K562 (cell line): ENCODE results near the gene BCAS1. TPM values are rescaled to one million over a fixed set of nuclear protein-coding genes. Genes with fewer than 3 reads are reported as not detected.
A peak's percentile ranks its signal among the peaks of the same experiment; 100 is the strongest.

Experiments used
- ATAC-seq: fragments of 200-7000 bp; cut with Tn5 transposase; 3 replicates; pipeline ENCODE4 v1.9.1; 2020; ENCODE audit warnings: moderate library complexity
- BruUV-seq: library from RNA; stranded (reverse); fragments of 400-500 nt; replicated peaks from 2 replicates; lab custom pipeline; 2021; lab: Mats Ljungman, UMichigan
- CTCF ChIA-PET: fragments of 300-600 bp; formaldehyde crosslinking; extraction: SDS; loops from one replicate; lab custom pipeline; 2021; ENCODE audit warnings: low intra/inter-chr PET ratio; lab: Yijun Ruan, JAX
- POLR2A ChIA-PET: fragments of 300-600, 350-650 bp; sonication (Branson Sonifier 250); formaldehyde crosslinking; extraction: SDS; loops from one replicate; lab custom pipeline; 2021; ENCODE audit warnings: antibody characterized with exemption, inconsistent platforms; lab: Yijun Ruan, JAX
- DNase-seq, 4 experiments: peaks; one replicate each; pipeline versions ENCODE4 v3.0.0 to v3.0.0-alpha.2; 2011 to 2018; ENCODE audit warnings: low spot score in 3 of 4, mixed read lengths in 3 of 4; ENCODE audit errors: extremely low read depth in 1 of 4
- FAIRE-seq: peaks from 2 replicates; lab custom pipeline; 2011; peaks lifted over from hg19 to GRCh38; lab: Jason Lieb, UNC
- H2AFZ ChIP-seq: 2 replicates; pipeline ENCODE4 v1.6.0; 2011; ENCODE audit warnings: low read depth, low read length, control low read depth, inconsistent platforms
- H3K27ac ChIP-seq: fragments of 200-600 bp; 3 replicates; pipeline ENCODE4 v1.8.0; 2011; ENCODE audit warnings: low read depth, mild to moderate bottlenecking, control low read depth, inconsistent platforms, low read length, moderate library complexity, mixed read lengths; ENCODE audit errors: extremely low read depth
- H3K27me3 ChIP-seq, 2 experiments: fragments of 300-600 bp in 1 of 2; 2 replicates in 1 of 2; 3 replicates in 1 of 2; pipeline versions ENCODE4 v1.6.0 to v1.8.0; 2011; ENCODE audit warnings: inconsistent platforms in 2 of 2, low read length in 2 of 2, mild to moderate bottlenecking in 1 of 2, mixed read lengths in 1 of 2, moderate library complexity in 1 of 2; ENCODE audit not compliant: control insufficient read depth in 2 of 2, insufficient read depth in 2 of 2
- H3K36me3 ChIP-seq: fragments of 300-600 bp; 3 replicates; pipeline ENCODE4 v1.8.0; 2011; ENCODE audit warnings: mild to moderate bottlenecking, low read length, inconsistent platforms; ENCODE audit not compliant: control insufficient read depth, insufficient read depth
- H3K4me1 ChIP-seq, 2 experiments: fragments of 200-600 bp in 1 of 2; replicated peaks in 1 of 2; 2 replicates in 1 of 2; 3 replicates in 1 of 2; pipeline versions ENCODE4 v1.5.1 to v1.8.0; 2011; ENCODE audit warnings: inconsistent platforms in 2 of 2, low read length in 2 of 2, mild to moderate bottlenecking in 1 of 2, mixed read lengths in 1 of 2, moderate library complexity in 1 of 2; ENCODE audit not compliant: control insufficient read depth in 2 of 2, insufficient read depth in 2 of 2
- H3K4me2 ChIP-seq: 2 replicates; pipeline ENCODE4 v1.6.1; 2011; ENCODE audit warnings: low read length, control low read depth, inconsistent platforms, mixed read lengths; ENCODE audit not compliant: insufficient read depth
- H3K4me3 ChIP-seq: fragments of 200-600 bp; sonication (generic), shearing (Covaris generic); 2 replicates; pipeline ENCODE4 v1.5.1; 2016; ENCODE audit warnings: control low read depth, inconsistent platforms
- H3K79me2 ChIP-seq: fragments of 200-600 bp; 3 replicates; pipeline ENCODE4 v1.8.0; 2011; ENCODE audit warnings: low read length, inconsistent platforms; ENCODE audit not compliant: control insufficient read depth, insufficient read depth
- H3K9ac ChIP-seq, 2 experiments: 2 replicates each; pipeline versions ENCODE4 v1.6.0 to v1.6.1; 2011; ENCODE audit warnings: low read depth in 2 of 2, low read length in 2 of 2, control low read depth in 1 of 2, inconsistent platforms in 1 of 2, mild to moderate bottlenecking in 1 of 2, mixed read lengths in 1 of 2; ENCODE audit not compliant: insufficient read depth in 1 of 2
- H3K9me1 ChIP-seq: one replicate; pipeline ENCODE4 v1.6.0; 2011; ENCODE audit warnings: inconsistent platforms, mild to moderate bottlenecking, low read length, moderate library complexity; ENCODE audit not compliant: control insufficient read depth, insufficient read depth
- H3K9me3 ChIP-seq: replicated peaks from 2 replicates; pipeline ENCODE4 v1.5.1; 2011; ENCODE audit warnings: low read depth, low read length, inconsistent platforms; ENCODE audit not compliant: control insufficient read depth, insufficient read depth
- H4K20me1 ChIP-seq: replicated peaks from 2 replicates; pipeline ENCODE4 v1.6.1; 2011; ENCODE audit warnings: low read length, inconsistent platforms, mixed read lengths; ENCODE audit not compliant: control insufficient read depth, insufficient read depth
- BDP1 ChIP-seq: IDR thresholded peaks from 3 replicates; pipeline ENCODE4 v1.6.1; 2011; ENCODE audit not compliant: insufficient read length, insufficient read depth
- ELF1 ChIP-seq: fragments of 200-800 bp; sonication (Bioruptor generic); IDR thresholded peaks from 2 replicates; pipeline ENCODE4 v1.6.1; 2016; ENCODE audit warnings: missing genetic modification characterization, missing compliant biosample characterization
- ETS2 ChIP-seq: IDR thresholded peaks from 2 replicates; pipeline ENCODE4 v1.6.1; 2016; ENCODE audit warnings: borderline replicate concordance, missing genetic modification characterization, mild to moderate bottlenecking, moderate library complexity, missing compliant biosample characterization; ENCODE audit not compliant: poor library complexity, severe bottlenecking
- FOXK1 ChIP-seq: sonication (generic); formaldehyde crosslinking; IDR thresholded peaks from 2 replicates; pipeline ENCODE4 v1.8.0; 2022; ENCODE audit warnings: missing genetic modification reagents, mild to moderate bottlenecking, borderline replicate concordance
- HDAC1 ChIP-seq, 2 experiments: fragments of 450-650 bp; IDR thresholded peaks; 2 replicates each; pipeline ENCODE4 v1.6.1; 2016 to 2017; ENCODE audit warnings: inconsistent platforms in 1 of 2, mild to moderate bottlenecking in 1 of 2, moderate library complexity in 1 of 2
- JUNB ChIP-seq: fragments of 450-650 bp; formaldehyde crosslinking; conservative IDR thresholded peaks from 2 replicates; pipeline ENCODE4 v1.4.0; 2020; ENCODE audit warnings: mild to moderate bottlenecking
- LEF1 ChIP-seq: fragments of 450-650 bp; IDR thresholded peaks from 2 replicates; pipeline ENCODE4 v1.6.1; 2016; ENCODE audit warnings: mild to moderate bottlenecking
- NR4A1 ChIP-seq, 2 experiments: fragments of 250-450 bp in 1 of 2; fragments of 450-650 bp in 1 of 2; sonication (Bioruptor Pico) in 1 of 2; IDR thresholded peaks; 2 replicates each; pipeline versions ENCODE4 v1.4.0 to v1.6.1; 2016 to 2020; ENCODE audit warnings: mild to moderate bottlenecking in 2 of 2, missing compliant biosample characterization in 1 of 2, missing genetic modification characterization in 1 of 2, moderate library complexity in 1 of 2
- RAD21 ChIP-seq, 2 experiments: fragments of 250-450 bp in 1 of 2; fragments of 450-650 bp in 1 of 2; sonication (Bioruptor Pico) in 1 of 2; formaldehyde crosslinking in 1 of 2; IDR thresholded peaks in 1 of 2; conservative IDR thresholded peaks in 1 of 2; 2 replicates each; pipeline versions ENCODE4 v1.4.0 to v1.8.0; 2020 to 2022; ENCODE audit warnings: mild to moderate bottlenecking in 2 of 2, moderate library complexity in 1 of 2
- RFX1 ChIP-seq: fragments of 450-650 bp; IDR thresholded peaks from 2 replicates; pipeline ENCODE4 v1.6.1; 2016; ENCODE audit warnings: mild to moderate bottlenecking, moderate library complexity
- SPI1 ChIP-seq: IDR thresholded peaks from 2 replicates; pipeline ENCODE4 v1.6.1; 2011; ENCODE audit warnings: low read depth, low read length, control low read depth, borderline replicate concordance
- ZNF445 ChIP-seq: fragments of 250-450 bp; sonication (Bioruptor Pico); IDR thresholded peaks from 2 replicates; pipeline ENCODE4 v1.4.0; 2020; ENCODE audit warnings: low read depth, mild to moderate bottlenecking, moderate library complexity
- WGBS: fragments of 100-300 bp; shearing (Covaris generic); methylation state at CpG from one replicate; pipeline ENCODE4 v1.1.6; 2016; ENCODE audit warnings: low coverage, mixed read lengths; ENCODE audit not compliant: insufficient coverage; ENCODE audit errors: missing lambda C conversion rate; 5-methylcytosine and 5-hydroxymethylcytosine counted together
- in situ Hi-C: fragments of 300-500 bp; cut with MboI; formaldehyde crosslinking; loops from 4 replicates; pipeline ENCODE4 v1.15.0; 2018; ENCODE audit warnings: inconsistent platforms, mixed read lengths
- intact Hi-C: fragments of 100-400 bp; cut with micrococcal nuclease; formaldehyde crosslinking; loops from 2 replicates; pipeline ENCODE4 v1.14.2; 2022
- polyA plus RNA-seq, 8 experiments: library from polyadenylated mRNA; depleted of rRNA in 4 of 8; stranded (reverse) in 5 of 8; unstranded in 3 of 8; fragments of >200 nt; fragmentation: Nextera tagmentation in 2 of 8; fragmentation: Illumina TruSeq in 1 of 8; extraction: Ambion mirVana in 2 of 8; extraction: Trizol in 1 of 8; gene quantifications; 2 replicates each; pipeline versions ENCODE4 v1.2.1 to v1.2.3, GENCODE V29; 2011 to 2014; ENCODE audit warnings: inconsistent platforms in 1 of 8, missing spikeins in 1 of 8
- total RNA-seq, 7 experiments: library from RNA; depleted of rRNA in 6 of 7; stranded (reverse); fragments of >200 nt in 6 of 7; fragmentation: Illumina TruSeq in 2 of 7; extraction: Trizol in 2 of 7; gene quantifications; 2 replicates each; pipeline versions ENCODE4 v1.2.1 to v1.2.3, GENCODE V29; 2011 to 2021; ENCODE audit warnings: low replicate concordance in 1 of 7
- TF ChIP-seq, protein P1 (sequence below): fragments of 450-650 bp; formaldehyde crosslinking; IDR thresholded peaks from 2 replicates; pipeline ENCODE4 v1.4.0; 2020; ENCODE audit warnings: mild to moderate bottlenecking, moderate library complexity
- TF ChIP-seq, protein P2 (sequence below), 3 experiments: fragments of 200-800 bp in 1 of 3; fragments of 250-450 bp in 1 of 3; fragments of 450-650 bp in 1 of 3; sonication (Bioruptor Pico) in 1 of 3; sonication (Bioruptor generic) in 1 of 3; formaldehyde crosslinking in 1 of 3; IDR thresholded peaks; 2 replicates each; pipeline versions ENCODE4 v1.6.1 to v1.8.0; 2016 to 2022; ENCODE audit warnings: mild to moderate bottlenecking in 2 of 3, missing genetic modification characterization in 2 of 3, missing compliant biosample characterization in 1 of 3, moderate library complexity in 1 of 3

Gene BCAS1
- total and polyA plus RNA-seq, 9 of the 15 experiments (the other 6 are each of a cell fraction or from before 2014, with no cell fraction given), result 0.18 to 2.3 (median 0.93) TPM

DNA sequence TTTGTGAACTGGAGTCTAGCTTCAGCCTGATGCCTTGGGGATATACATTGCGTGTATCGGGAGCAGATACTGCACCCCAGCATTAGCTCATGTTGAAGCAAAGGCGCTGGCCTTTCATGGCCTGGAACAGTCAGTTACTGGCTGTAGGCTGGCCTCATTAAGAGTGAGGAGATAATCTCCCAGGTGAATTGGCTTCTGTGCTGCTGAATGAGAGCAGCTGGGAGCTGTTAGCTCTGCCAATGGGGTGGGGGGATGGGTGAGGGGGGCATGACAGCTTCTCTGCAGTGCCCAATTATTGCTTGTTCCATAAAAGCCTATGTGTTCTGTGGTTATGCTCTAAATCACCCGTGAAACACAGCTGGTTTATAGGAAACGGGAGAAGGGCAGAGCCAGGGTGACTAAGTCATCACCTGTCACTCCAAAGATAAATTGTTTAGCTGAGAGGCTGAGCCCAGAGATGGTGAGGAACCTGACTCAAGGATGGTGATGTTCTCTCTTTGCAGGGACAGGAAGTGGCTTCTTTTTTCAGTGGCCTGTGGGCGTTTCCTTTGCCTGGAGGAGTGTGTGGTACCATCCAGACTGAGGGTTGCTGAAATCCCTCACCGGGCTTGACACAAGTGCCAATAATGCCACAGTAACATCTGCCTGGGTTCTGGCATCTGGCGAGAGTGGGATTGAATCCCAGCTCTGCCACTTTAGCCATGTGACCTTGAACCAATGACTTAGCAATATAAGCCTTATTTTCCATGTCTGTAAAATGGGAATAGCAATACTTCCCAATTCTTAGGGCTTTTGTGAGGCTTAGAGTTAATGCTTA is 170.8 kb downstream of the BCAS1 start:
- Histone ChIP-seq H3K9ac (no peak overlapping the region), H3K9me3 (no peaks in the 10 kb centered on the region), H3K4me3 (no peak overlapping the region), H3K79me2 (no peaks in the 10 kb centered on the region), H3K36me3 (no peaks in the 10 kb centered on the region), H3K9me1 (no peaks in the 10 kb centered on the region), H3K4me1 (peaks cover 8 to 29% of the 10 kb centered on the region in 2 experiments; a peak in 4 of 5 replicates), H3K4me2 (peak overlapping the region; percentile 39; the same call in 1 of the 2 replicates), H3K27me3 (no peaks in the 10 kb centered on the region), H4K20me1 (no peaks in the 10 kb centered on the region), H3K27ac (peak overlapping the region; percentile 34; the same call in 1 of the 3 replicates), H2AFZ (peak overlapping the region; percentile 88)
- in situ Hi-C loops (no loop called here), intact Hi-C loops (no loop called here)
- FAIRE-seq (peak; percentile 93), ATAC-seq (peak; percentile 88), DNase-seq (peak in 2 of 4 experiments; percentile 59 to 75)
- POLR2A ChIA-PET, result interaction anchor here (0.9 to 1.1 kb wide), 2 partner anchors 8 to 16 kb away, joined by 3 to 4 read pairs; no protein-coding TSS in a partner anchor
- CTCF ChIA-PET, result no interaction called here
- no TSS peak for BruUV-seq
- 23% methylated on average over 8 of the region's 8 CpGs for WGBS
- TF ChIP-seq LEF1, result no peak
- TF ChIP-seq, protein P1, sequence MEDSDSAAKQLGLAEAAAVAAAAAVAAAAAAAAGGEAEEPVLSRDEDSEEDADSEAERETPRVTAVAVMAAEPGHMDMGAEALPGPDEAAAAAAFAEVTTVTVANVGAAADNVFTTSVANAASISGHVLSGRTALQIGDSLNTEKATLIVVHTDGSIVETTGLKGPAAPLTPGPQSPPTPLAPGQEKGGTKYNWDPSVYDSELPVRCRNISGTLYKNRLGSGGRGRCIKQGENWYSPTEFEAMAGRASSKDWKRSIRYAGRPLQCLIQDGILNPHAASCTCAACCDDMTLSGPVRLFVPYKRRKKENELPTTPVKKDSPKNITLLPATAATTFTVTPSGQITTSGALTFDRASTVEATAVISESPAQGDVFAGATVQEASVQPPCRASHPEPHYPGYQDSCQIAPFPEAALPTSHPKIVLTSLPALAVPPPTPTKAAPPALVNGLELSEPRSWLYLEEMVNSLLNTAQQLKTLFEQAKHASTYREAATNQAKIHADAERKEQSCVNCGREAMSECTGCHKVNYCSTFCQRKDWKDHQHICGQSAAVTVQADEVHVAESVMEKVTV, result no peak
- TF ChIP-seq NR4A1 (CRISPR knock-in tag; IDR thresholded peaks at IDR 0.05), result no peak
- TF ChIP-seq NR4A1 (tag; IDR thresholded peaks at IDR 0.05), result no peak
- TF ChIP-seq HDAC1 (IDR thresholded peaks at IDR 0.05), result peak in 1 of 2 experiments; percentile 60; a peak in 2 of 4 replicates
- peak; percentile 79 for TF ChIP-seq SPI1
- TF ChIP-seq FOXK1, result no peak
- no peak for TF ChIP-seq JUNB (CRISPR knock-in tag)
- no peak for TF ChIP-seq ZNF445 (CRISPR knock-in tag)
- TF ChIP-seq ETS2 (tag), result no peak
- TF ChIP-seq ELF1, result peak; percentile 41; the same call in 1 of the 2 replicates
- TF ChIP-seq RFX1, result peak; percentile 43; the same call in 1 of the 2 replicates
- no peak for TF ChIP-seq BDP1
- TF ChIP-seq, protein P2, sequence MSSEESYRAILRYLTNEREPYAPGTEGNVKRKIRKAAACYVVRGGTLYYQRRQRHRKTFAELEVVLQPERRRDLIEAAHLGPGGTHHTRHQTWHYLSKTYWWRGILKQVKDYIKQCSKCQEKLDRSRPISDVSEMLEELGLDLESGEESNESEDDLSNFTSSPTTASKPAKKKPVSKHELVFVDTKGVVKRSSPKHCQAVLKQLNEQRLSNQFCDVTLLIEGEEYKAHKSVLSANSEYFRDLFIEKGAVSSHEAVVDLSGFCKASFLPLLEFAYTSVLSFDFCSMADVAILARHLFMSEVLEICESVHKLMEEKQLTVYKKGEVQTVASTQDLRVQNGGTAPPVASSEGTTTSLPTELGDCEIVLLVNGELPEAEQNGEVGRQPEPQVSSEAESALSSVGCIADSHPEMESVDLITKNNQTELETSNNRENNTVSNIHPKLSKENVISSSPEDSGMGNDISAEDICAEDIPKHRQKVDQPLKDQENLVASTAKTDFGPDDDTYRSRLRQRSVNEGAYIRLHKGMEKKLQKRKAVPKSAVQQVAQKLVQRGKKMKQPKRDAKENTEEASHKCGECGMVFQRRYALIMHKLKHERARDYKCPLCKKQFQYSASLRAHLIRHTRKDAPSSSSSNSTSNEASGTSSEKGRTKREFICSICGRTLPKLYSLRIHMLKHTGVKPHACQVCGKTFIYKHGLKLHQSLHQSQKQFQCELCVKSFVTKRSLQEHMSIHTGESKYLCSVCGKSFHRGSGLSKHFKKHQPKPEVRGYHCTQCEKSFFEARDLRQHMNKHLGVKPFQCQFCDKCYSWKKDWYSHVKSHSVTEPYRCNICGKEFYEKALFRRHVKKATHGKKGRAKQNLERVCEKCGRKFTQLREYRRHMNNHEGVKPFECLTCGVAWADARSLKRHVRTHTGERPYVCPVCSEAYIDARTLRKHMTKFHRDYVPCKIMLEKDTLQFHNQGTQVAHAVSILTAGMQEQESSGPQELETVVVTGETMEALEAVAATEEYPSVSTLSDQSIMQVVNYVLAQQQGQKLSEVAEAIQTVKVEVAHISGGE (CRISPR knock-in tag; IDR thresholded peaks at IDR 0.05), result peak in 1 of 3 experiments; percentile 78; a peak in 2 of 6 replicates
- peak in 1 of 2 experiments; percentile 4; a peak in 1 of 4 replicates for TF ChIP-seq RAD21 (CRISPR knock-in tag; conservative IDR thresholded peaks at IDR 0.05 in 1 of 2, IDR thresholded peaks at IDR 0.05 in 1 of 2)
